Measurements from ENCODE around the gene STH. TPM values are rescaled to one million over a fixed set of nuclear protein-coding genes. Genes with fewer than 3 reads are reported as not detected.

Gene STH
- total RNA-seq, 2 experiments from 2014 or later = not detected

- H3K36me3 Mint-ChIP-seq (ENCODE audit: low read depth) = no peaks in the 10 kb centered on the region
- intact Hi-C loops (cut with DNase I, micrococcal nuclease) = no loop called here
- CTCF ChIA-PET = interaction anchor here (0.7 kb wide), 1 partner anchor 15 kb away, joined by 3 read pairs; no protein-coding TSS in a partner anchor
- Histone ChIP-seq H3K36me3 (ENCODE audit: insufficient read depth, low read length) (no peaks in the 10 kb centered on the region), H3K9me3 (ENCODE audit: control insufficient read depth in 1 of 2, insufficient read depth in 1 of 2, low read length in 2 of 2) (no peaks in the 10 kb centered on the region), H3K4me1 (ENCODE audit: insufficient read depth, low read length) (no peaks in the 10 kb centered on the region), H3K27me3 (ENCODE audit: control insufficient read depth in 1 of 2, insufficient read depth in 2 of 2, low read length in 2 of 2) (no peaks in the 10 kb centered on the region), H3K4me3 (ENCODE audit: low read length) (no peak overlapping the region), H3K27ac (ENCODE audit: low read depth in 1 of 2, low read length in 2 of 2) (no peak overlapping the region)
- POLR2A ChIA-PET = no interaction called here
- no peaks in the 10 kb centered on the region for H3K4me1 Mint-ChIP-seq (ENCODE audit: low read depth)
- no peak overlapping the region for H3K4me3 Mint-ChIP-seq
- no peak overlapping the region for H3K27ac Mint-ChIP-seq
- no peaks in the 10 kb centered on the region for H3K27me3 Mint-ChIP-seq
- DNase-seq (no peak), ATAC-seq (ENCODE audit: poor library complexity) (no peak)
- peaks cover 2% of the 10 kb centered on the region for H3K9me3 Mint-ChIP-seq
- TF ChIP-seq, protein P1, sequence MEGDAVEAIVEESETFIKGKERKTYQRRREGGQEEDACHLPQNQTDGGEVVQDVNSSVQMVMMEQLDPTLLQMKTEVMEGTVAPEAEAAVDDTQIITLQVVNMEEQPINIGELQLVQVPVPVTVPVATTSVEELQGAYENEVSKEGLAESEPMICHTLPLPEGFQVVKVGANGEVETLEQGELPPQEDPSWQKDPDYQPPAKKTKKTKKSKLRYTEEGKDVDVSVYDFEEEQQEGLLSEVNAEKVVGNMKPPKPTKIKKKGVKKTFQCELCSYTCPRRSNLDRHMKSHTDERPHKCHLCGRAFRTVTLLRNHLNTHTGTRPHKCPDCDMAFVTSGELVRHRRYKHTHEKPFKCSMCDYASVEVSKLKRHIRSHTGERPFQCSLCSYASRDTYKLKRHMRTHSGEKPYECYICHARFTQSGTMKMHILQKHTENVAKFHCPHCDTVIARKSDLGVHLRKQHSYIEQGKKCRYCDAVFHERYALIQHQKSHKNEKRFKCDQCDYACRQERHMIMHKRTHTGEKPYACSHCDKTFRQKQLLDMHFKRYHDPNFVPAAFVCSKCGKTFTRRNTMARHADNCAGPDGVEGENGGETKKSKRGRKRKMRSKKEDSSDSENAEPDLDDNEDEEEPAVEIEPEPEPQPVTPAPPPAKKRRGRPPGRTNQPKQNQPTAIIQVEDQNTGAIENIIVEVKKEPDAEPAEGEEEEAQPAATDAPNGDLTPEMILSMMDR (IDR thresholded peaks at IDR 0.05) = no peak
These were observed 21.6 kb upstream of the STH start for GRCh38 chr17:45977506-45977824.

- ATAC-seq (ENCODE audit: poor library complexity) = no peak
- H3K4me3 Mint-ChIP-seq = no peak overlapping the region
- H3K4me1 Mint-ChIP-seq (ENCODE audit: low read depth) = no peaks in the 10 kb centered on the region
- H3K36me3 ChIP-seq (ENCODE audit: insufficient read depth, low read length) = no peaks in the 10 kb centered on the region
- no peaks in the 10 kb centered on the region for H3K27me3 ChIP-seq (ENCODE audit: control insufficient read depth in 1 of 2, insufficient read depth in 2 of 2, low read length in 2 of 2)
- no peaks in the 10 kb centered on the region for H3K4me1 ChIP-seq (ENCODE audit: insufficient read depth, low read length)
- no peaks in the 10 kb centered on the region for H3K9me3 ChIP-seq (ENCODE audit: control insufficient read depth in 1 of 2, insufficient read depth in 1 of 2, low read length in 2 of 2)
- TF ChIP-seq, protein P1 (IDR thresholded peaks at IDR 0.05) = no peak
- no peak overlapping the region for H3K27ac Mint-ChIP-seq
- intact Hi-C loops (cut with DNase I, micrococcal nuclease) = no loop called here
- H3K27ac ChIP-seq (ENCODE audit: low read depth in 1 of 2, low read length in 2 of 2) = no peak overlapping the region
- no peaks in the 10 kb centered on the region for H3K9me3 Mint-ChIP-seq
- H3K4me3 ChIP-seq (ENCODE audit: low read length) = no peak overlapping the region
- ChIA-PET POLR2A (no interaction called here), CTCF (interaction anchor here (0.7 kb wide), 1 partner anchor 14 kb away, joined by 3 read pairs; no protein-coding TSS in a partner anchor)
- H3K36me3 Mint-ChIP-seq (ENCODE audit: low read depth) = no peaks in the 10 kb centered on the region
- DNase-seq = no peak
- H3K27me3 Mint-ChIP-seq = no peaks in the 10 kb centered on the region
These were observed 20.9 kb upstream of the STH start for GRCh38 chr17:45977976-45978626.

DNA sequence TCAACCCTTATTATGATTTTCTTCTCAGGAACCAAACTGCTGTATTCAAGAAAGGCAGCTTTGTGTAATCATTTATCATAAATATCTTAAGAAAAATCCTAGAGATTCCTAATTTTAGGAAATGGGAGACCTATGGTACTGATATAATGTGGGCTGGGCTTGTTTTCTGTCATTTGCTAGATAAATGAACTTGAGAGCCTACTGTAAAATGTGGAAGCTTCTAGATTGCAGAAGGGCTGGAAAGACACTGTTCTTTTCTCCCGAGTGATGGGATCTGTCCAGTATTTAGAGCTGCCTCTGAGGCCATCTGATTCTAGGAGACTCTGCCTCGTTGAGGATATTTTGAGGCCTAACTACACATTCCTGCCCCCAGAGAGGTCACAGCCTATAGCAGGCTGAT lies 19.9 kb upstream of the STH start:
- no peaks in the 10 kb centered on the region for H3K9me3 Mint-ChIP-seq

More for the DNA sequence above, 19.9 kb upstream of the STH start:
- Mint-ChIP-seq H3K4me1 (ENCODE audit: low read depth) (no peaks in the 10 kb centered on the region), H3K27me3 (no peaks in the 10 kb centered on the region), H3K4me3 (no peak overlapping the region), H3K36me3 (ENCODE audit: low read depth) (no peaks in the 10 kb centered on the region), H3K27ac (no peak overlapping the region)
- Histone ChIP-seq H3K4me3 (ENCODE audit: low read length) (no peak overlapping the region), H3K27ac (ENCODE audit: low read depth in 1 of 2, low read length in 2 of 2) (no peak overlapping the region), H3K27me3 (ENCODE audit: control insufficient read depth in 1 of 2, insufficient read depth in 2 of 2, low read length in 2 of 2) (no peaks in the 10 kb centered on the region), H3K36me3 (ENCODE audit: insufficient read depth, low read length) (no peaks in the 10 kb centered on the region), H3K9me3 (ENCODE audit: control insufficient read depth in 1 of 2, insufficient read depth in 1 of 2, low read length in 2 of 2) (no peaks in the 10 kb centered on the region), H3K4me1 (ENCODE audit: insufficient read depth, low read length) (no peaks in the 10 kb centered on the region)
- TF ChIP-seq, protein P1 (IDR thresholded peaks at IDR 0.05) = no peak
- CTCF ChIA-PET = no interaction called here
- no peak for DNase-seq
- no peak for ATAC-seq (ENCODE audit: poor library complexity)
- intact Hi-C loops (cut with DNase I, micrococcal nuclease) = no loop called here
- POLR2A ChIA-PET = no interaction called here
